ENCODE data around the gene CFAP43.

CFAP43 gene

GRCh38 chr10:104142081-104142480 lies 90.1 kb downstream of the CFAP43 start:
- DNase-seq (ENCODE audit: low read depth in 2 of 2): no peak

GRCh38 chr10:104139221-104139620 lies 92.9 kb downstream of the CFAP43 start:
- no peak for DNase-seq (ENCODE audit: low read depth in 2 of 2)

GRCh38 chr10:104138131-104138530 lies 94.0 kb downstream of the CFAP43 start:
- DNase-seq (ENCODE audit: low read depth in 2 of 2): no peak

GRCh38 chr10:104130041-104130440 lies 102.1 kb downstream of the CFAP43 start:
- no peak for DNase-seq (ENCODE audit: low read depth in 2 of 2)

GRCh38 chr10:104128214-104128613 lies 104.0 kb downstream of the CFAP43 start:
- DNase-seq (ENCODE audit: low read depth in 2 of 2): no peak

GRCh38 chr10:104127411-104127810 lies 104.8 kb downstream of the CFAP43 start:
- DNase-seq (ENCODE audit: low read depth in 2 of 2): no peak

GRCh38 chr10:104123397-104123796 lies 108.8 kb downstream of the CFAP43 start:
- no peak for DNase-seq (ENCODE audit: low read depth in 2 of 2)

GRCh38 chr10:104122225-104123107 lies 109.7 kb downstream of the CFAP43 start:
- DNase-seq (ENCODE audit: low read depth in 2 of 2): no peak

- peak; percentile 97 to 99 for DNase-seq (ENCODE audit: low read depth in 2 of 2)
Observed at GRCh38 chr10:104121485-104122224, 110.5 kb downstream of the CFAP43 start, which contains the start of gene SFR1. SFR1 (plus strand) TSS chr10:104122171; CDS start chr10:104122184, 13 bp downstream.

GRCh38 chr10:104120903-104121484 lies 111.2 kb downstream of the CFAP43 start:
- DNase-seq (ENCODE audit: low read depth in 2 of 2): peak; percentile 54 to 75

- no peak for DNase-seq (ENCODE audit: low read depth in 2 of 2)
Observed at GRCh38 chr10:104120512-104120902, 111.7 kb downstream of the CFAP43 start.

- DNase-seq (ENCODE audit: low read depth in 2 of 2): no peak
Observed at GRCh38 chr10:104119996-104120395, 112.2 kb downstream of the CFAP43 start.

GRCh38 chr10:104117839-104118323 lies 114.3 kb downstream of the CFAP43 start:
- no peak for DNase-seq (ENCODE audit: low read depth in 2 of 2)

GRCh38 chr10:104113376-104113956 lies 118.7 kb downstream of the CFAP43 start:
- no peak for DNase-seq (ENCODE audit: low read depth in 2 of 2)

- DNase-seq (ENCODE audit: low read depth in 2 of 2): no peak
Observed at GRCh38 chr10:104109908-104110662, 122.1 kb downstream of the CFAP43 start.

- DNase-seq (ENCODE audit: low read depth in 2 of 2): no peak
Observed at GRCh38 chr10:104104926-104105325, 127.2 kb downstream of the CFAP43 start.

- no peak for DNase-seq (ENCODE audit: low read depth in 2 of 2)
Observed at GRCh38 chr10:104104418-104104817, 127.7 kb downstream of the CFAP43 start.

GRCh38 chr10:104103956-104104355 lies 128.2 kb downstream of the CFAP43 start:
- DNase-seq (ENCODE audit: low read depth in 2 of 2): no peak

- no peak for DNase-seq (ENCODE audit: low read depth in 2 of 2)
Observed at GRCh38 chr10:104101902-104102301, 130.3 kb downstream of the CFAP43 start.

- DNase-seq (ENCODE audit: low read depth in 2 of 2): no peak
Observed at GRCh38 chr10:104100795-104101194, 131.4 kb downstream of the CFAP43 start.

- no peak for DNase-seq (ENCODE audit: low read depth in 2 of 2)
Observed at GRCh38 chr10:104099941-104100340, 132.2 kb downstream of the CFAP43 start.
